HL-60 (cell line): ENCODE data around the gene HORMAD2.

Experiments used
- CTCF ChIP-seq: IDR thresholded peaks from one replicate; pipeline ENCODE4 v1.5.1; 2011; ENCODE audit warnings: low read length, control low read depth, inconsistent platforms; ENCODE audit not compliant: insufficient read depth
- GABPA ChIP-seq: IDR thresholded peaks from 2 replicates; pipeline ENCODE4 v1.6.1; 2012; ENCODE audit warnings: low read depth
- POLR2AphosphoS5 ChIP-seq: IDR thresholded peaks from 2 replicates; pipeline ENCODE4 v1.6.1; 2012; ENCODE audit warnings: low read depth
- REST ChIP-seq: IDR thresholded peaks from 2 replicates; pipeline ENCODE4 v1.6.1; 2012; ENCODE audit warnings: low read depth; ENCODE audit not compliant: insufficient replicate concordance

GRCh38 chr22:30188911-30189310 is 108.6 kb downstream of the HORMAD2 start:
- TF ChIP-seq POLR2AphosphoS5, result no peak
- TF ChIP-seq CTCF, result no peak
- no peak for TF ChIP-seq GABPA
- no peak for TF ChIP-seq REST
